Neural cell (in vitro differentiated cells): ENCODE data around the gene SYT13. TPM values are rescaled to one million over a fixed set of nuclear protein-coding genes. Genes with fewer than 3 reads are reported as not detected.
A peak's percentile ranks its signal among the peaks of the same experiment; 100 is the strongest.

ENCODE experiments used
- H2AFZ ChIP-seq: fragments of 200-600, 300-800 bp; sonication (generic), shearing (Covaris generic); 2 replicates; pipeline ENCODE4 v1.6.0; 2014; ENCODE audit warnings: low read depth, mild to moderate bottlenecking, antibody characterized with exemption, low read length, moderate library complexity
- H3F3A ChIP-seq: fragments of 200-600 bp; shearing (Covaris generic); 2 replicates; pipeline ENCODE4 v1.6.1; 2016; ENCODE audit warnings: mild to moderate bottlenecking, moderate library complexity, mixed read lengths, antibody characterized with exemption, low read length; ENCODE audit not compliant: insufficient read depth, poor library complexity, severe bottlenecking
- H3K27ac ChIP-seq: fragments of 200-600, 300-800 bp; sonication (generic), shearing (Covaris generic); 2 replicates; pipeline ENCODE4 v1.5.1; 2014; ENCODE audit warnings: mild to moderate bottlenecking, low read length, moderate library complexity
- H3K27me3 ChIP-seq: fragments of 300-800, 200-600 bp; sonication (generic), shearing (Covaris generic); 2 replicates; pipeline ENCODE4 v1.6.0; 2014; ENCODE audit warnings: mild to moderate bottlenecking, low read depth, low read length, moderate library complexity; ENCODE audit not compliant: insufficient read depth
- H3K36me3 ChIP-seq: fragments of 300-800, 200-600 bp; sonication (generic), shearing (Covaris generic); 2 replicates; pipeline ENCODE4 v1.5.1; 2014; ENCODE audit warnings: mild to moderate bottlenecking, antibody characterized with exemption, low read length, moderate library complexity; ENCODE audit not compliant: insufficient read depth
- H3K4me2 ChIP-seq: fragments of 300-800, 200-600 bp; sonication (generic), shearing (Covaris generic); 2 replicates; pipeline ENCODE4 v1.6.0; 2014; ENCODE audit warnings: mild to moderate bottlenecking, low read length
- H3K4me3 ChIP-seq: fragments of 300-800, 200-600 bp; sonication (generic), shearing (Covaris generic); 2 replicates; pipeline ENCODE4 v1.5.1; 2014; ENCODE audit warnings: mild to moderate bottlenecking, low read length, moderate library complexity
- H3K79me2 ChIP-seq: fragments of 200-600 bp; shearing (Covaris generic); replicated peaks from 2 replicates; pipeline ENCODE4 v1.6.0; 2014; ENCODE audit warnings: mild to moderate bottlenecking, low read length, moderate library complexity; ENCODE audit not compliant: insufficient read depth
- H3K9ac ChIP-seq: fragments of 300-800, 200-600 bp; sonication (generic), shearing (Covaris generic); 2 replicates; pipeline ENCODE4 v1.6.1; 2016; ENCODE audit warnings: mild to moderate bottlenecking, low read length, mixed read lengths
- H3K9me2 ChIP-seq: fragments of 200-600 bp; shearing (Covaris generic); 2 replicates; pipeline ENCODE4 v1.6.1; 2016; ENCODE audit warnings: mild to moderate bottlenecking, low read length, mixed read lengths; ENCODE audit not compliant: insufficient read depth
- H3K9me3 ChIP-seq: fragments of 200-600, 300-800 bp; sonication (generic), shearing (Covaris generic); 2 replicates; pipeline ENCODE4 v1.6.1; 2016; ENCODE audit warnings: mild to moderate bottlenecking, mixed run types, low read length, moderate library complexity, mixed read lengths
- H4K20me1 ChIP-seq: fragments of 200-600 bp; shearing (Covaris generic); 2 replicates; pipeline ENCODE4 v1.6.1; 2016; ENCODE audit warnings: mild to moderate bottlenecking, mixed run types; ENCODE audit not compliant: insufficient read depth
- CTCF ChIP-seq: fragments of 450-650 bp; IDR thresholded peaks from 2 replicates; pipeline ENCODE4 v1.5.1; 2014; ENCODE audit warnings: antibody characterized with exemption, mild to moderate bottlenecking, moderate library complexity; ENCODE audit not compliant: poor library complexity, severe bottlenecking
- EP300 ChIP-seq: fragments of 450-650 bp; conservative IDR thresholded peaks from 2 replicates; pipeline ENCODE4 v1.6.1; 2014; ENCODE audit warnings: antibody characterized with exemption, mild to moderate bottlenecking, moderate library complexity; ENCODE audit not compliant: poor library complexity, severe bottlenecking
- EZH2 ChIP-seq: fragments of 200-600, 300-800 bp; shearing (Covaris generic), sonication (generic); IDR thresholded peaks from 2 replicates; pipeline ENCODE4 v1.6.1; 2014; ENCODE audit warnings: antibody characterized with exemption, low read length, borderline replicate concordance, mild to moderate bottlenecking; ENCODE audit not compliant: insufficient read depth, poor library complexity, severe bottlenecking
- MXI1 ChIP-seq: fragments of 450-650 bp; conservative IDR thresholded peaks from 2 replicates; pipeline ENCODE4 v1.6.1; 2014; ENCODE audit warnings: antibody characterized with exemption, mild to moderate bottlenecking; ENCODE audit not compliant: poor library complexity, severe bottlenecking
- POLR2AphosphoS5 ChIP-seq: IDR thresholded peaks from 2 replicates; pipeline ENCODE4 v1.6.1; 2012
- RAD21 ChIP-seq: fragments of 450-650 bp; conservative IDR thresholded peaks from 2 replicates; pipeline ENCODE4 v1.6.1; 2014; ENCODE audit warnings: antibody characterized with exemption, mild to moderate bottlenecking, moderate library complexity
- SMC3 ChIP-seq: fragments of 450-650 bp; conservative IDR thresholded peaks from 2 replicates; pipeline ENCODE4 v1.6.1; 2014; ENCODE audit warnings: antibody characterized with exemption, mild to moderate bottlenecking, moderate library complexity; ENCODE audit not compliant: poor library complexity
- TAF1 ChIP-seq: IDR thresholded peaks from 2 replicates; pipeline ENCODE4 v1.6.1; 2012; ENCODE audit warnings: low read depth
- polyA plus RNA-seq: library from polyadenylated mRNA; depleted of rRNA; stranded (reverse); fragments of >200 nt; gene quantifications from 2 replicates; pipeline ENCODE4 v1.2.3, GENCODE V29; 2014
- TF ChIP-seq, protein P1 (sequence below): IDR thresholded peaks from 2 replicates; pipeline ENCODE4 v1.6.1; 2012; ENCODE audit warnings: borderline replicate concordance

The SYT13 gene
- polyA plus RNA-seq, 1 donor from 2014 or later = 60.8 TPM

DNA sequence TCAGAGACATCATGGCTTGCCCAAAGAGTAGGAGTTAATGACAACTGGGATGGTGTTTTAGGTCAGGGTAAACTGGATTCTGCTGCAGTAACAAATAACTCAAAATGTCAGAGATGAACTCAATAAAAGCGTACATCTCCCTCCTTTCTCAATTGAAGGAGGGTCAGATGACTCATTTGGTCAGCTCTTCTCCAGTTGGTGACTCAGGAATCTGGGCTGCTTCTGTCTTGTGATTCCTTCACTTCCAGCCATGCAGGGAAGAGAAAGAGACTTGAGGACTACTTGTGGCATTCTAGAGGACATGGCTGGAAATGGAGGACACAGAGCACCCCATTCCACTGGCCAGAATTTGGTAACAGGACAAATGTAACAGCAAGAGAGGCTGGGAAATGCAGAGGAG is 3.2 kb upstream of the SYT13 start:
- Histone ChIP-seq H3K9ac (peak overlapping the region; percentile 61), H3K4me2 (no peak overlapping the region), H3K4me3 (peak overlapping the region; percentile 48), H2AFZ (no peak overlapping the region), H3K9me2 (no peaks in the 10 kb centered on the region), H3K9me3 (no peaks in the 10 kb centered on the region), H3F3A (peaks cover 4% of the 10 kb centered on the region), H3K27me3 (no peaks in the 10 kb centered on the region), H3K27ac (peak overlapping the region; percentile 96), H3K36me3 (no peaks in the 10 kb centered on the region), H3K79me2 (peaks cover 8% of the 10 kb centered on the region), H4K20me1 (no peaks in the 10 kb centered on the region)
- TF ChIP-seq POLR2AphosphoS5 (no peak), SMC3 (no peak), CTCF (no peak), EZH2 (no peak), TAF1 (no peak), MXI1 (no peak), RAD21 (no peak), EP300 (no peak)
- TF ChIP-seq, protein P1, sequence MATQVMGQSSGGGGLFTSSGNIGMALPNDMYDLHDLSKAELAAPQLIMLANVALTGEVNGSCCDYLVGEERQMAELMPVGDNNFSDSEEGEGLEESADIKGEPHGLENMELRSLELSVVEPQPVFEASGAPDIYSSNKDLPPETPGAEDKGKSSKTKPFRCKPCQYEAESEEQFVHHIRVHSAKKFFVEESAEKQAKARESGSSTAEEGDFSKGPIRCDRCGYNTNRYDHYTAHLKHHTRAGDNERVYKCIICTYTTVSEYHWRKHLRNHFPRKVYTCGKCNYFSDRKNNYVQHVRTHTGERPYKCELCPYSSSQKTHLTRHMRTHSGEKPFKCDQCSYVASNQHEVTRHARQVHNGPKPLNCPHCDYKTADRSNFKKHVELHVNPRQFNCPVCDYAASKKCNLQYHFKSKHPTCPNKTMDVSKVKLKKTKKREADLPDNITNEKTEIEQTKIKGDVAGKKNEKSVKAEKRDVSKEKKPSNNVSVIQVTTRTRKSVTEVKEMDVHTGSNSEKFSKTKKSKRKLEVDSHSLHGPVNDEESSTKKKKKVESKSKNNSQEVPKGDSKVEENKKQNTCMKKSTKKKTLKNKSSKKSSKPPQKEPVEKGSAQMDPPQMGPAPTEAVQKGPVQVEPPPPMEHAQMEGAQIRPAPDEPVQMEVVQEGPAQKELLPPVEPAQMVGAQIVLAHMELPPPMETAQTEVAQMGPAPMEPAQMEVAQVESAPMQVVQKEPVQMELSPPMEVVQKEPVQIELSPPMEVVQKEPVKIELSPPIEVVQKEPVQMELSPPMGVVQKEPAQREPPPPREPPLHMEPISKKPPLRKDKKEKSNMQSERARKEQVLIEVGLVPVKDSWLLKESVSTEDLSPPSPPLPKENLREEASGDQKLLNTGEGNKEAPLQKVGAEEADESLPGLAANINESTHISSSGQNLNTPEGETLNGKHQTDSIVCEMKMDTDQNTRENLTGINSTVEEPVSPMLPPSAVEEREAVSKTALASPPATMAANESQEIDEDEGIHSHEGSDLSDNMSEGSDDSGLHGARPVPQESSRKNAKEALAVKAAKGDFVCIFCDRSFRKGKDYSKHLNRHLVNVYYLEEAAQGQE = no peak

- H3F3A ChIP-seq = peaks cover 4% of the 10 kb centered on the region
These were observed 2.2 kb upstream of the SYT13 start for GRCh38 chr11:45288339-45288738.

More at GRCh38 chr11:45288339-45288738, 2.2 kb upstream of the SYT13 start:
- H3K27ac ChIP-seq = peak overlapping the region; percentile 96
- no peaks in the 10 kb centered on the region for H3K9me2 ChIP-seq
- H3K79me2 ChIP-seq = peaks cover 10% of the 10 kb centered on the region
- peak overlapping the region; percentile 61 for H3K9ac ChIP-seq
- TF ChIP-seq CTCF = peak; percentile 10
- no peak for TF ChIP-seq EZH2
- no peak for TF ChIP-seq MXI1
- TF ChIP-seq, protein P1 = peak; percentile 51
- peak; percentile 76 for TF ChIP-seq EP300
- peak; percentile 33 for TF ChIP-seq POLR2AphosphoS5
- no peak for TF ChIP-seq TAF1
- TF ChIP-seq SMC3 = peak; percentile 17
- no peak for TF ChIP-seq RAD21
- peak overlapping the region; percentile 71 for H3K4me2 ChIP-seq
- no peaks in the 10 kb centered on the region for H4K20me1 ChIP-seq
- H3K36me3 ChIP-seq = no peaks in the 10 kb centered on the region
- peak overlapping the region; percentile 67 for H2AFZ ChIP-seq
- no peaks in the 10 kb centered on the region for H3K27me3 ChIP-seq
- H3K4me3 ChIP-seq = peak overlapping the region; percentile 48
- no peaks in the 10 kb centered on the region for H3K9me3 ChIP-seq
